HepG2 (cell line): Measurements from ENCODE around the gene CERS5. TPM values are rescaled to one million over a fixed set of nuclear protein-coding genes. Genes with fewer than 3 reads are reported as not detected.

ENCODE experiments used
- AFF4 ChIP-seq: sonication (generic); formaldehyde crosslinking; IDR thresholded peaks from 2 replicates; pipeline ENCODE4 v1.4.0; 2020; ENCODE audit warnings: missing genetic modification reagents
- ATF6 ChIP-seq: sonication (generic); formaldehyde crosslinking; conservative IDR thresholded peaks from 2 replicates; pipeline ENCODE4 v1.4.0; 2020; ENCODE audit warnings: missing genetic modification reagents
- BRD4 ChIP-seq: sonication (generic); formaldehyde crosslinking; IDR thresholded peaks from 2 replicates; pipeline ENCODE4 v1.4.0; 2020; ENCODE audit warnings: missing genetic modification reagents
- CERS6 ChIP-seq: sonication (generic); formaldehyde crosslinking; IDR thresholded peaks from 2 replicates; pipeline ENCODE4 v1.5.0; 2020; ENCODE audit warnings: missing genetic modification reagents
- CREBL2 ChIP-seq: sonication (generic); formaldehyde crosslinking; IDR thresholded peaks from 2 replicates; pipeline ENCODE4 v1.8.1; 2023; ENCODE audit warnings: missing genetic modification reagents, mild to moderate bottlenecking, borderline replicate concordance
- GMEB2 ChIP-seq: IDR thresholded peaks from 2 replicates; pipeline ENCODE4 v1.6.1; 2016; ENCODE audit warnings: missing biosample characterization, missing genetic modification reagents, low read depth
- KLF12 ChIP-seq: sonication (generic); formaldehyde crosslinking; IDR thresholded peaks from 2 replicates; pipeline ENCODE4 v1.4.0; 2020; ENCODE audit warnings: missing genetic modification reagents, borderline replicate concordance
- LRRFIP1 ChIP-seq: sonication (generic); formaldehyde crosslinking; conservative IDR thresholded peaks from 2 replicates; pipeline ENCODE4 v1.4.0; 2020; ENCODE audit warnings: missing genetic modification reagents
- NR2F2 ChIP-seq: IDR thresholded peaks from 2 replicates; pipeline ENCODE4 v1.6.1; 2012; ENCODE audit warnings: low read depth, inconsistent platforms, borderline replicate concordance
- PAF1 ChIP-seq: IDR thresholded peaks from 2 replicates; pipeline ENCODE4 v1.6.1; 2016; ENCODE audit warnings: missing genetic modification reagents, missing compliant biosample characterization
- ZNF264 ChIP-seq: sonication (generic); formaldehyde crosslinking; IDR thresholded peaks from 2 replicates; pipeline ENCODE4 v1.4.0; 2020; ENCODE audit warnings: missing genetic modification reagents
- ZNF547 ChIP-seq: sonication (generic); formaldehyde crosslinking; IDR thresholded peaks from 2 replicates; pipeline ENCODE4 v1.5.1; 2020; ENCODE audit warnings: mild to moderate bottlenecking, missing genetic modification reagents
- ZNF704 ChIP-seq: sonication (generic); formaldehyde crosslinking; IDR thresholded peaks from 2 replicates; pipeline ENCODE4 v1.8.1; 2023; ENCODE audit warnings: mild to moderate bottlenecking, inconsistent platforms, moderate library complexity, missing genetic modification reagents, borderline replicate concordance
- ZNF746 ChIP-seq: sonication (generic); formaldehyde crosslinking; IDR thresholded peaks from 2 replicates; pipeline ENCODE4 v1.8.0; 2022; ENCODE audit warnings: mild to moderate bottlenecking, missing genetic modification reagents
- ZNF75D ChIP-seq: sonication (generic); formaldehyde crosslinking; IDR thresholded peaks from 2 replicates; pipeline ENCODE4 v1.8.1; 2023; ENCODE audit warnings: missing genetic modification reagents, mild to moderate bottlenecking, borderline replicate concordance
- polyA plus RNA-seq, 8 experiments: library from polyadenylated mRNA; depleted of rRNA in 3 of 8; stranded (reverse) in 7 of 8; unstranded in 1 of 8; fragments of >200 nt; fragmentation: Illumina TruSeq in 4 of 8; extraction: Trizol in 4 of 8; gene quantifications; 2 replicates each; pipeline versions ENCODE4 v1.2.1 to v1.2.3, GENCODE V29; 2011 to 2016; ENCODE audit warnings: low read depth in 4 of 8, missing spikeins in 1 of 8, mixed read lengths in 1 of 8; ENCODE audit not compliant: insufficient read depth in 1 of 8
- total RNA-seq, 5 experiments: library from RNA; depleted of rRNA; stranded (reverse); fragments of >200 nt; fragmentation: Illumina TruSeq; extraction: Trizol; gene quantifications; 2 replicates each; pipeline ENCODE4 v1.2.3, GENCODE V29; 2016; ENCODE audit warnings: low read depth in 1 of 5

CERS5 gene
- total and polyA plus RNA-seq, 2 of the 13 experiments (the other 11 are each of a cell fraction or from before 2014, with no cell fraction given) = 22.3 to 48.8 TPM

- no peak for TF ChIP-seq CREBL2 (CRISPR knock-in tag)
- no peak for TF ChIP-seq ZNF704
- TF ChIP-seq BRD4 (CRISPR knock-in tag) = no peak
- TF ChIP-seq ZNF264 (CRISPR knock-in tag) = no peak
- TF ChIP-seq ZNF75D (CRISPR knock-in tag) = no peak
- TF ChIP-seq PAF1 = no peak
- TF ChIP-seq LRRFIP1 (CRISPR knock-in tag) = no peak
- no peak; the same call in 1 of the 2 replicates for TF ChIP-seq AFF4
- no peak for TF ChIP-seq ZNF746
- no peak for TF ChIP-seq ATF6 (CRISPR knock-in tag)
- TF ChIP-seq GMEB2 = no peak
- no peak for TF ChIP-seq KLF12 (CRISPR knock-in tag)
- no peak for TF ChIP-seq CERS6 (CRISPR knock-in tag)
- 0 out of 2 replicates have a peak, but pooled peaks have one; percentile 40 for TF ChIP-seq ZNF547
- TF ChIP-seq NR2F2 = no peak
Measured at GRCh38 chr12:50110127-50110761, 56.9 kb downstream of the CERS5 start (continued).
